A673 (cell line): ENCODE results near the gene HOXD8. TPM values are rescaled to one million over a fixed set of nuclear protein-coding genes. Genes with fewer than 3 reads are reported as not detected.

Experiments
- BruUV-seq: library from RNA; stranded (reverse); fragments of 400-500 nt; replicated peaks from 2 replicates; lab custom pipeline; 2021; lab: Mats Ljungman, UMichigan
- CTCF ChIA-PET: fragments of 300-600 bp; sonication (Branson Sonifier 250); formaldehyde crosslinking; loops from one replicate; lab custom pipeline; 2022; ENCODE audit warnings: antibody characterized with exemption; lab: Charles Lee
- POLR2A ChIA-PET: fragments of 300-600 bp; sonication (Branson Sonifier 250); formaldehyde crosslinking; loops from one replicate; lab custom pipeline; 2022; ENCODE audit warnings: antibody characterized with exemption; ENCODE audit not compliant: low non-redundant PET; lab: Charles Lee
- DNase-seq: peaks from one replicate; pipeline ENCODE4 v3.0.0-alpha.2; 2015; ENCODE audit warnings: low spot score
- H3K27ac ChIP-seq: fragments of 200-600 bp; sonication (generic); 2 replicates; pipeline ENCODE4 v1.5.1; 2016; ENCODE audit warnings: mixed run types, low read depth, mild to moderate bottlenecking, mixed read lengths, antibody characterized with exemption, low read length; ENCODE audit not compliant: poor library complexity, severe bottlenecking
- H3K27me3 ChIP-seq: fragments of 200-600 bp; sonication (generic); replicated peaks from 2 replicates; pipeline ENCODE4 v1.6.1; 2017; ENCODE audit warnings: mixed run types, low read depth, mild to moderate bottlenecking, mixed read lengths, antibody characterized with exemption, low read length; ENCODE audit not compliant: insufficient read depth, poor library complexity
- H3K36me3 ChIP-seq: fragments of 200-600 bp; sonication (generic); 2 replicates; pipeline ENCODE4 v1.6.1; 2016; ENCODE audit warnings: mixed run types, mild to moderate bottlenecking, mixed read lengths, antibody characterized with exemption, low read length; ENCODE audit not compliant: insufficient read depth, poor library complexity, severe bottlenecking
- H3K4me1 ChIP-seq: fragments of 200-600 bp; sonication (generic); 2 replicates; pipeline ENCODE4 v1.6.1; 2017; ENCODE audit warnings: mixed run types, mild to moderate bottlenecking, mixed read lengths, antibody characterized with exemption, low read length; ENCODE audit not compliant: insufficient read depth, poor library complexity, severe bottlenecking
- H3K4me3 ChIP-seq: fragments of 200-600 bp; sonication (generic); 2 replicates; pipeline ENCODE4 v1.5.1; 2016; ENCODE audit warnings: low read depth, mixed run types, mild to moderate bottlenecking, mixed read lengths, low read length; ENCODE audit not compliant: poor library complexity, severe bottlenecking
- H3K9me3 ChIP-seq: fragments of 200-600 bp; sonication (generic); 2 replicates; pipeline ENCODE4 v1.6.1; 2016; ENCODE audit warnings: mixed run types, low read depth, mild to moderate bottlenecking, mixed read lengths, antibody characterized with exemption, low read length; ENCODE audit not compliant: poor library complexity, severe bottlenecking
- CTCF ChIP-seq: fragments of 300-800, 200-600 bp; sonication (generic); conservative IDR thresholded peaks from 2 replicates; pipeline ENCODE4 v1.5.1; 2017; ENCODE audit warnings: low read depth, mild to moderate bottlenecking, antibody characterized with exemption, low read length, moderate library complexity, mixed read lengths
- EZH2 ChIP-seq: fragments of 200-600 bp; sonication (generic); IDR thresholded peaks from 2 replicates; pipeline ENCODE4 v1.6.1; 2017; ENCODE audit warnings: borderline replicate concordance, low read depth, mild to moderate bottlenecking, mixed read lengths, antibody characterized with exemption, low read length; ENCODE audit not compliant: poor library complexity, severe bottlenecking
- intact Hi-C: fragments of 100-400 bp; cut with micrococcal nuclease; formaldehyde crosslinking; loops from one replicate; pipeline ENCODE4 v1.10.0; 2022; ENCODE audit not compliant: unreplicated experiment
- total RNA-seq: library from RNA; stranded (reverse); gene quantifications from 2 replicates; pipeline ENCODE4 v1.2.3, GENCODE V29; 2021

The HOXD8 gene
- total RNA-seq, 1 experiment from 2014 or later: 56.8 TPM

GRCh38 chr2:176088937-176089842 is 40.3 kb upstream of the HOXD8 start:
- H3K4me3 ChIP-seq: no peak overlapping the region
- H3K9me3 ChIP-seq: no peaks in the 10 kb centered on the region
- BruUV-seq: no TSS peak
- TF ChIP-seq CTCF (no peak), EZH2 (no peak)
- H3K27ac ChIP-seq: no peak overlapping the region
- H3K36me3 ChIP-seq: no peaks in the 10 kb centered on the region
- DNase-seq: no peak
- intact Hi-C loops: loop anchor here (5.0 kb wide), 3 partner anchors 777 to 887 kb away; no protein-coding TSS in a partner anchor
- H3K27me3 ChIP-seq: peaks cover 18% of the 10 kb centered on the region
- ChIA-PET CTCF (interaction anchor here (0.6 to 1.2 kb wide), 3 partner anchors 8 to 838 kb away, joined by 3 read pairs; no protein-coding TSS in a partner anchor), POLR2A (interaction anchor here (0.7 kb wide), 1 partner anchor 726 kb away, joined by 3 read pairs; no protein-coding TSS in a partner anchor)
- peaks cover 14% of the 10 kb centered on the region for H3K4me1 ChIP-seq

GRCh38 chr2:176089843-176090395 is 39.6 kb upstream of the HOXD8 start:
- intact Hi-C loops: loop anchor here (5.0 to 10.0 kb wide), 4 partner anchors 778 to 1085 kb away; partner anchors contain the start of gene CHN1
- DNase-seq: no peak
- Histone ChIP-seq H3K36me3 (peaks cover 5% of the 10 kb centered on the region), H3K4me3 (no peak overlapping the region), H3K4me1 (peaks cover 14% of the 10 kb centered on the region), H3K27me3 (peaks cover 11% of the 10 kb centered on the region), H3K27ac (no peak overlapping the region), H3K9me3 (no peaks in the 10 kb centered on the region)
- CTCF ChIA-PET: no interaction called here
- POLR2A ChIA-PET: no interaction called here
- BruUV-seq: no TSS peak
- TF ChIP-seq CTCF: no peak
- TF ChIP-seq EZH2: no peak

- no TSS peak for BruUV-seq
- intact Hi-C loops: loop anchor here (10.0 kb wide), 1 partner anchor 1086 kb away; the partner anchor contains the start of gene CHN1
Observed at GRCh38 chr2:176090862-176091261, 38.6 kb upstream of the HOXD8 start.

More at GRCh38 chr2:176090862-176091261, 38.6 kb upstream of the HOXD8 start:
- Histone ChIP-seq H3K4me1 (peaks cover 16% of the 10 kb centered on the region), H3K27ac (no peak overlapping the region), H3K27me3 (peaks cover 1% of the 10 kb centered on the region), H3K36me3 (peaks cover 7% of the 10 kb centered on the region), H3K9me3 (no peaks in the 10 kb centered on the region), H3K4me3 (no peak overlapping the region)
- DNase-seq: no peak
- no peak for TF ChIP-seq EZH2
- TF ChIP-seq CTCF: no peak
- ChIA-PET POLR2A (no interaction called here), CTCF (no interaction called here)
